Activated effector memory CD4-positive, alpha-beta T cell treated with Interleukin-2 at 50 U/mL for 16 hours (primary cell): ENCODE measurements around the gene CCDC188.

Source experiments
- DNase-seq: peaks from one replicate; pipeline ENCODE4 v3.0.0-alpha.2; 2020

Gene CCDC188

GRCh38 chr22:20184501-20185165, 33.8 kb upstream of the CCDC188 start:
- DNase-seq: no peak

- no peak for DNase-seq
These were observed 33.0 kb upstream of the CCDC188 start for GRCh38 chr22:20183823-20184222.

GRCh38 chr22:20183101-20183500, 32.2 kb upstream of the CCDC188 start:
- DNase-seq: no peak

DNA sequence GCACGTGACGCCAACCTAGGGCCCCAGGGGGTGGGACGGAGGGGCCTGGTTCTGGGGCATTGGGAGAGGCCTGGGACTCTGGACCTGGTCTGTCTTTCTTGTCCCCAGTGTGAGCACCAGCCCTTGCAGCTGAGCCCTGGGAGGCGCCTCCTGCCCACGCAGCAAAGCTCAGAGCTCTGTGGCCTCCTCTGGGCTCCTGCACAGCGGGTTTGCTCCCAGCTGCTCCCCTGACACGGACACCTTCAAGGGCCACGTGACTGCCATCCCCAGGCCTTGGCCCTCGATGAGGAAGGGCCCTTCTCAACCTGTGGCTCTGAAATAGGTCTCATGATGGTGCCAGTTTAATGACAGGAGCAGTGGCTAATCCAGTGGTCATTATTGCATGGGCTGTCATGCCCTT, 31.5 kb upstream of the CCDC188 start:
- DNase-seq: no peak

- DNase-seq: no peak
These were observed 31.0 kb upstream of the CCDC188 start for GRCh38 chr22:20181884-20182236.

DNA sequence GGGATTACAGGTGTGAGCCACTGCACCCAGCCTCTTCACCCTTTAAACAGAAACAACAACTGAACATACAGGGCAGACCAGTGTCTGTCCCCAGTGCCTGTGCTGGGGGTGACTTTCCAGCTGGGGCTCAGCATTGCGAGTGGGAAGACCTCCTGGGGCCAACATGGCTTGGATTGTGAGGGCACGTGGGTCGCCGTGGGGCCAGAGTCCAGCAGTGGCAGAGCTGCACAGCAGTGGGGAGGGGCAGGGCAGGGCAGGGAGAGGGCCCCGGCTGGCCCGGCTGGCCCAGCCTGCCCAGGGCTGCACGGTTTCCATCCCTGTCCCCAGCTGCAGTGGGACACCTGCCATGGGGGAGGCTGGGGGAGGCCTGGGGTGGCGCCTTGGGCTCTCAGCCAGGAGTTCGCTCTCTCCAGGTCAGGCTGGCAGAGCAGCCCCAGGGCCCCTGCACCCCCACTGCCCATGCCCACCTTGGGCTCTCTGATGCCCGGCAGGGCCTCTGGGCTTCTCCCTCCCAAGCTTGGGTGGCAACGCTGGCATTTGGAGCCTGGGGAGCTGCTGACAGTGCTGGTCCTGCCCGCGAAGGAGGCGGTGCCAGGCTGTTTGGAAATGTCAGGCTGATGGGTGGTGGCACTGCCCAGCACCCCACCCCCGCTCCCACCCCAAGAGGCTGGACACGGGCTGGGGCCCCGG, 30.5 kb upstream of the CCDC188 start:
- DNase-seq: no peak

DNA sequence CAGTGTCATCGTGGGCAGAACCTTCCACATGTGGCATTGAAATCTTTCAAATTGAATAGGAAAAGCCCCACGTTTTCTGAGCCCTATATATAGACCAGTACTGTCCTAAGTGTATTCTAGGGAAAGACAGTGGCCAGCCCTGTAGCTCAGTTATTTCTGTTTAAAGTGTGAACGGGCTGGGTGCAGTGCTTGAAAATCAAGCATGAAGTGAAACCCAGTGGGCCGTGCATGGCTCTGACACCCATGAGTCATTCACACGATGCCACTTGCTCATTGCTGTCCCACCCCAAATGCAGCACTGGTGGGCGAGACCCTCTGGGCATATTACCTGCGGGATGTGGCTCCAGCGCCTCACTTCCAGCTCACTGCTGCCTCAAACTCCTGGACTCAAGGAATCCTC, 29.8 kb upstream of the CCDC188 start:
- no peak for DNase-seq

DNA sequence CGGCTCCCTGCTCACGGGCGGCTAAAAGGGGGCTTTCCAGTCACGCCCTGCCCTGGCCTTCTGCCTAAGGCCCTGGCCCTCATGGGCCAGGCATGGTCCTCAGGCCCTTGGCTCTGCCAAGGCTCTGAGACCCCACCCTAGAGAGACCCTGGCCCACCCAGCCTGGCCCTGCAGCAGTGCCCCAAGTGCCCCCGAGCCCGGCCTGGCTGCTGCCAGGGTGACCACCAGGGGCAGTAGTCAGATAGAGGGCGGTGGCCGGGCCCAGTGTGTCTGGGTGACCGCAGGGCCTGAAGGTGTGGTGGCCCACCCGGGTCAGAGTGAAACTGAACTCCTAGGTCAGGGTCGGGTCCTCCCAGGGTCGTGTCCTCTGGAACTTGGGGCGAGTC, 29.4 kb upstream of the CCDC188 start:
- no peak for DNase-seq

DNA sequence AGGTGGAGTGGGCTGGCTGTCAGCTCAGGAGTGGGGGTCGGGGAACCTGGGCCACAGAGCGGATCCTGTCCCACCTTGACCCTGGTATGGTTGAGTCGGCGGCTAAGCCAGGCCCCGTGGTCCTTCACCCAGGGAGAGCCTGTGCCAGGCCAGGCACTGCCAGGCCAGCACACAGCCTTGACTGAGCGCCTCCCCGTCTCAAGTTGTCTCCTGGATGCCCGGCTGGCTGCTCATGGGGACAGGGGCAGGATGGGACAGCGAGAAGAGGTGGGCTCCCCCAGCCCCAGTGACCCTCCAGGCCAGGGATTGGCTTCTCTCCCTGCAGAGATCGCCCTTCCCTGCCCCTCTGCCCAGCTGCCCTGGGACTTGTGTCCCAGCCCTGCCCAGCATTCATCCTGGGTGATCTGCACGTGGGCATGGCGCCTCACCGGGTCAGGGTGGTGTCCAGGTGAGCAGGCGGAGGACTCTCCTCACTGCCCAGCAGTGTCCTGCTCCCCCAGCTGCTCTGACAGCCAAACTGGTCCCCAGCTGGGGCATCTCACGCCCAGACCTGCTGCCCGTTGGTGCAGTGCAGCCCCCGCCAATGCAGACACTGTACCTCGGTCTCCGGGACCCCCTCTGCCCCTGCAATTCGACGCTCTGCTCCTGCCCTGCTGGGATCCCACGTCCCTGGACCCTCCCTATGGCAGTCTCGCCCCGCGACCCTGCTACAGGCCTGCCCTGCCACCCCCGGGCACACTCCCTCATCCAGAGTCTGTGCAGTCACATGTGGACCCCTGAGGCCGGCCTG, 28.8 kb upstream of the CCDC188 start:
- DNase-seq: no peak

DNA sequence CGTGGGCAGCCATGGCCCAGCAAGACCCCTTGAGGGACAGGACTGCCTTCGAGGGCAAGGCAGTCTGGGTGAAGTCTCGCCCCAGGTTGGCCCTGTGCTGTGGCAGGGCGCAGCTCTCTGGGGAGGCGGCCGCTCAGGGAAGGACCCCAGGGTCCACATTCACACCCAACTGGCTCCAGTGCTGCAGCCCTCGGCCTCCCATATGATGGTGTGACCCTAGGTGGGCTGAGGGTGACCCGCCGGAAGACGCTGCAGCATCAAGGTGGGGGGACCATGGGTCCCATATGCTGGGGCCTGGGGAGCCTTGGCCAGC, 28.0 kb upstream of the CCDC188 start:
- no peak for DNase-seq

DNA sequence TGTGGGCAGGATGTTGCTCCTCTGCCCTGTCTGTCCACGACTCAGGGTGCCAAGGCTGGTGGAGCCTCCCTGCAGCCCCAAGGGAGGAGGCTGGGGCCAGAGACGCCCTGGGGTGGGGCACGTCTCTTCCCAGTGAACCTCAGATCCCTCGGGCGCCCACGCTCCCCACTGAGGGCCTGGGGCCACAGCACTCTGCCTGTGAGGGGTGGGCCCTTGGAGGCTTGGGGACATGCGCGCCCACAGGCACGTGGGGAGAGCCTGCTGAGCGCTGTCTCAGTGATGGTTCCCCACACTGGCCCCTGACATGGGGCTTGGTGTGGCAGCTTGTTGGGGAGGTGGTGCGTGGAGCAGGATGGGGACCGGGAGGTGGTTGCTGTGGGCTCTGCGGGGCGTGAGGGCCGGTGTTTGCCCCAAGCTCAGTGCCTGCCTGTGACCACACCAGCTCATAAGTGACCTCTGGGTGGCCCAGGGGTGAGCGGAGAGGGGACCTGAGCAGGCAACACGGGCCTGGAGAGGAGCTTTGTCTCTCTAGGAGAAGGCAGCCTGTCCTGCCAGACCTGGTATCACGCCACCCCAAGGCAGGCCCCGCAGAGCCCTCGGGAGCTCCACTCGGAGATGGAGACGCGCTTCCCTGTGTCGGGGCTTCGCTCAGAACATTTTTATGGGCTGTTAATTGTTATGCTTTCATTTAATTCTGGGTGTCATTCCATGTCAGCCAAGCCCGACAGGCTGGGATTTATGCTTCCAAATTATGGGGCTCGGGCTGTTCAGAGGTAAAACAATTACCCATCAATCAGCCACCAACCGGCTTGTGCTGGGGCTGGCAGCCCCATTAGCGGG, 27.4 kb upstream of the CCDC188 start:
- DNase-seq: no peak

GRCh38 chr22:20177217-20177911, 26.5 kb upstream of the CCDC188 start:
- no peak for DNase-seq

- DNase-seq: no peak
These were observed 25.7 kb upstream of the CCDC188 start for GRCh38 chr22:20176421-20177085.

- no peak for DNase-seq
These were observed 24.7 kb upstream of the CCDC188 start for GRCh38 chr22:20175597-20175900.

GRCh38 chr22:20174785-20175596, 24.1 kb upstream of the CCDC188 start:
- no peak for DNase-seq

- no peak for DNase-seq
These were observed 22.9 kb upstream of the CCDC188 start for GRCh38 chr22:20173772-20174171.

DNA sequence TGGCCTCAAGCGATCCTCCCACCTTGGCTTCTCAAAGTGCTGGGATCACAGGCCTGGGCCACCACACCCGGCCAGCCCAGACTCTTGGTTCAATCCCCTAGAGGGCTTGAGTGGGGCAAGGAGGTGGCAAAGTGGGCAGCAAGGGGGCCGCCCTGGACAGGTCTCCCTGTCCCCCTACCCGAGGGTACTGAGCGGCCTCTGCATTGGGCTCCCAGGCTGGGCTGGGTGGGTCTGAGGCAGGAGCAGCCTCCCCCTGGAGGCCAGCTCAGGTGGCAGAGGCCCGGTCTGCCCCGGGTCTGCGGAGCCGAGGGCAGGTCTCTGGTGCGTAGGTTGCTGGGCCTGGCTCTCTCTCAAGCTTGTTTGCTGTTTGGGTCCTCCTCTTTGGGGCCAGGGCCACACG, 22.4 kb upstream of the CCDC188 start:
- no peak for DNase-seq

- no peak for DNase-seq
These were observed 21.3 kb upstream of the CCDC188 start for GRCh38 chr22:20172141-20172613.

DNA sequence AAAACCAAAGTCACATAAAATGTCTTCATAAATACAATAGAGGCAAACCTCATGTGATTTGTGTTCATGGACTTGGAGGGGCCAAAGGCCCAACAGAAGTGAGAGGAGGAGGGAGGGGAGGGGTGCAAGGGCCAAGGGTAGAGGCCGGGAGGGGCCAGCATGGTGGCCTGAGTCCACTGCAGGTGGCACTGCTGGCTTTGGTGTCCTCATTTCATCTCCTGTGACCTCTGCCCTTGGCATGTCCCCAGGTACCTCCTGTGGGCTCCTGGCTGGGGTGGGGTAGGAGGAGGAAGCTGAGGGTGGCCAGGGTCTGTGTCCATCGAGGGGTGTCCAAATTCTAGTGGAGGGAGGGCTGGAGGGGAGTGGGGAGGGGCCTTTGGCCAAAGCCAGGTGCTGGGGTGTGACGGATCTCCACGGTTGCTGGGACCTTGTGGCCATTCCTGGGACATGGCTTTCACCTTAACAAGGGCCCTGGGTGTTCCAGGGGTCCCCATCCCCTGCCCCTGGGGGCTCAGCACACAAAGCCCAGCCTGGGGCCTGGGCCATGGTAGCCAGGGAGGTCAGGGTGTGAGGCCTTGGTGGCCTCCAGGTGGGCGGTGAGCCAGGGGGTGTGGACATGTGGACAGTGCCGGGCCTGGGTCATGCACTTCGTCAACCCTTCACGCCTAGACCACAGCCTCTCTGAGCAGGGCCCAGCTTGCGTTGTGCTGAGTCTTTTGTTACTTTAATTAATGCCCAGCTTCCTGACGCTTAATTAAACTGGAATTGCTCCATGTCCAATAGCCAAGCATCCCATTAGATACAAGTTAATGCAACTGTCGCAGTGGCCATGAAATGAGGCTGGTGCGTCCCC, 20.7 kb upstream of the CCDC188 start:
- no peak for DNase-seq

DNA sequence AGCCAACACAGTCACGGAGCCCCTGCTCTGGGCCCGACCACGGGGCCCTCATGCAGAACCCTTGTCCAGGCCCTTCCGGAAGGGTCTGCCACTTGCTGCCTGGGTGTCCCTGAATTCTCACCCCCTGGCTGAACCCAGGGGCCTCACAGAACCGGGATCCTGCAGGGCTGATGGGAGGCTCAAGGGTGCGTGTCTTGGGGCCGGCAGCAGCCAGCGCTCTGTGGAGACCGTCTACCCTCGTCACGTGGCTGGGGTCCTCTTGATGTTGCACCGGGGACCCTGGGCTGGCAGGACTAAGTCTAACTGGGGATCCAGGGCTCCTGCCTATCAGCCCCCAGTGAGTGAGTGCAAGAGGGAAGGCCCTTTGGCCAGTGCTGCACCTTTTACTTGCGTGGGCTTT, 19.3 kb upstream of the CCDC188 start:
- DNase-seq: no peak
